ENCODE data around the gene AR.

AR gene

DNA sequence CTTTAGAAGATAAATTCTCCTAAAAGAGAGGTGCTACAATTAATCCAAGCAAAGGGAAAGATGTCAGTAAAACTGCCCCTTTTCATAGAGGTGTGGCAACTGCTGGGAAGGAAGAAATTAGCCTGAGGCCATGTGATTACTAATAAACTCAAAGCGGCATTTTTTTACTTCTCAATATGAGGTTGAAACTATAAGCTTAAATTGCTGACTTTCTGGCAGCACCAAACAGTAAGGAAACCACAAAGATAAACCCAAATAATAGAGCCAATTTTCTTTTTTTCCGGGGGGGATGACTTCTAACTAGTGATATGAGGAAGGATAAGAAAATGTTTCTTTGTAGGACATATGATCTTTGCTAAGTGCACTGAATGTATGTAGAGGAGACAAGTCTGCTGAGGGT lies 30.9 kb downstream of the AR start:
- DNase-seq (ENCODE audit: extremely low read depth, insufficient read length) = no peak
- TF ChIP-seq CTCF (IDR thresholded peaks at IDR 0.05; ENCODE audit: insufficient read depth, low read length, poor library complexity, severe bottlenecking) = no peak

GRCh38 chrX:67582436-67582835 lies 38.6 kb downstream of the AR start:
- no peak overlapping the region for H3K4me3 ChIP-seq (replicated peaks; ENCODE audit: low read depth, low read length)
- no peak for TF ChIP-seq CTCF (IDR thresholded peaks at IDR 0.05; ENCODE audit: insufficient read depth, low read length, poor library complexity, severe bottlenecking)
- no peaks in the 10 kb centered on the region for H3K36me3 ChIP-seq (ENCODE audit: control insufficient read depth, insufficient read depth, low read length)
- no peaks in the 10 kb centered on the region for H3K27me3 ChIP-seq (replicated peaks; ENCODE audit: control insufficient read depth, insufficient read depth, low read length)
- DNase-seq (ENCODE audit: extremely low read depth, insufficient read length) = no peak

More for the DNA sequence above, 30.9 kb downstream of the AR start:
- H3K36me3 ChIP-seq (ENCODE audit: control insufficient read depth, insufficient read depth, low read length) = no peaks in the 10 kb centered on the region
- no peak overlapping the region for H3K4me3 ChIP-seq (replicated peaks; ENCODE audit: low read depth, low read length)
- no peaks in the 10 kb centered on the region; the same call in 1 of the 2 replicates for H3K27me3 ChIP-seq (replicated peaks; ENCODE audit: control insufficient read depth, insufficient read depth, low read length)

DNA sequence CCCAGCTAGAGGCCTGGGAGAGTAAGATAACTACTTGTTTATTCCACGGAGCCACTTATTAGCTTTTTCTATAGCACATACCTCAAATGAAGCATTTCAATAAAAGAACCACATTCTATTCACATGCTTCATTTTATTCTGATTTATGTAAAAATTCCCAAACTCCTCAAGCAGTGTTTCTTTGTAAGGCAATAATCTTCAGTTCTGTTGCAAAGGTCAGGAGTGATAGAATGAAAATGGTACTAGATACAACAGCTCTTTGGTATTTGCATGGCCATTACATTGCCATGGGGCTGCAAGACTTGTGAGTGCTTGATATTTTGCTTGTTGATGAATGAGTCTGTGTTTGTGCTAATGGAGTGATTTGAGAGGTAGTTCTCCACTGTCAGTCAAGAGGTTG lies 39.4 kb downstream of the AR start:
- no peak for DNase-seq (ENCODE audit: extremely low read depth, insufficient read length)
- Histone ChIP-seq H3K36me3 (ENCODE audit: control insufficient read depth, insufficient read depth, low read length) (no peaks in the 10 kb centered on the region), H3K4me3 (replicated peaks; ENCODE audit: low read depth, low read length) (no peak overlapping the region), H3K27me3 (replicated peaks; ENCODE audit: control insufficient read depth, insufficient read depth, low read length) (no peaks in the 10 kb centered on the region)
- no peak for TF ChIP-seq CTCF (IDR thresholded peaks at IDR 0.05; ENCODE audit: insufficient read depth, low read length, poor library complexity, severe bottlenecking)

DNA sequence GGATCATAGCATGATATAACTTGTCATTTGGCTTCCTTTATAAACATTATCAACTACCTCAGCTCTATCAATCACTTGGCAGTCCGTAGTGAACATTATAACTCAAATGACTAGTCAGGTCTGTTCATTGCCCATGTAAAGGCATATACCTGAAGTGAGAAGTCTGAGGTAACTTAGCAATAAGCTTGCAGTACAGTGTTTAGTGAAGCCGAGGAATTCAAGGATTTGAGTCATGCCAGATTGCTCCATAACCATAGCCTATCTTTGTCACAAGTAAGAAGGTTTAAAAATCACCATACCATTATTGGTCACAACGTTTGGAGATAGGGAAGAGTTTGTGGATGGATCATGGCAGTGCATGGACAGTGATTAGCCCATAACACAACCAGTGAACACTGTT lies 41.6 kb downstream of the AR start:
- no peak for DNase-seq (ENCODE audit: extremely low read depth, insufficient read length)
- Histone ChIP-seq H3K4me3 (replicated peaks; ENCODE audit: low read depth, low read length) (no peak overlapping the region), H3K36me3 (ENCODE audit: control insufficient read depth, insufficient read depth, low read length) (no peaks in the 10 kb centered on the region), H3K27me3 (replicated peaks; ENCODE audit: control insufficient read depth, insufficient read depth, low read length) (no peaks in the 10 kb centered on the region; the same call in 1 of the 2 replicates)
- TF ChIP-seq CTCF (IDR thresholded peaks at IDR 0.05; ENCODE audit: insufficient read depth, low read length, poor library complexity, severe bottlenecking) = no peak

DNA sequence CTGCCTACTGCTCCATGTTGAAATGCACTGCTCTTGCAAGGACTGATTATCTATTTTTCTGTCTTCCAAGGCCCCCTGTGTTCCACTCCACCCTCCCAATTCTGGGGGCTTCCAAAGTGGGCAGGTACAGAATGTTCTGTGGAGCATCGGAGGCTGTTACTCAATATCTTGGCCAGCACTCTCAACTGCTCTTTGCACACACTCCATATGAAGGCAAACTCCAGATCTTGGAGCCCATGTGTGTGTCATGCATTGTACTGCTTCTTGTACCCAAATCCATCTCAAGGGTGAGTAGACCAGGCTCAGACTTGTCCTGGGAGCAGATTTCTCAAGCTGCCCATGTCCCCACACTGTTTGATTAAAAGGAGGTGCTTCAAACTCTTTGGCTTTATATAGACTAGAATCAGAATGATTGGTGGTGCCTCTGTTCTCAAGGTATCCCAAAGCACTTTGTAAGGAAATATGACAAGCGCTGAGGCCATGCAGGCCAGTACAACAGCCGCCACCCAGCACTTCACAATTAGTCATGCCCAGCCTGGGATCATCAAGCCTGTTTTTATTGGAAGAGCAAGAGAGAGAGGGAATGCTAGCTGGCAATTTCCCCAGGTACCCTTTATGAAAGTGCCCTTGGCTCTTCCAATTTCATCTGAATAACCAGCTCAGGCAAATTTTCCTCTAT lies 44.3 kb downstream of the AR start:
- DNase-seq (ENCODE audit: extremely low read depth, insufficient read length) = no peak
- H3K4me3 ChIP-seq (replicated peaks; ENCODE audit: low read depth, low read length) = no peak overlapping the region
- H3K27me3 ChIP-seq (replicated peaks; ENCODE audit: control insufficient read depth, insufficient read depth, low read length) = no peaks in the 10 kb centered on the region; the same call in 1 of the 2 replicates
- no peak for TF ChIP-seq CTCF (IDR thresholded peaks at IDR 0.05; ENCODE audit: insufficient read depth, low read length, poor library complexity, severe bottlenecking)
- no peaks in the 10 kb centered on the region for H3K36me3 ChIP-seq (ENCODE audit: control insufficient read depth, insufficient read depth, low read length)
